Mononuclear cell (primary cell): Measurements from ENCODE around the gene CCND1. TPM values are rescaled to one million over a fixed set of nuclear protein-coding genes. Genes with fewer than 3 reads are reported as not detected.

Experiments
- H3K27me3 ChIP-seq: 2 replicates; pipeline ENCODE4 v1.6.0; 2011; ENCODE audit warnings: low read length, control low read depth; ENCODE audit not compliant: insufficient read depth
- H3K4me1 ChIP-seq: 2 replicates; pipeline ENCODE4 v1.5.1; 2011; ENCODE audit warnings: mild to moderate bottlenecking, low read length, control low read depth; ENCODE audit not compliant: insufficient read depth
- H3K4me3 ChIP-seq: 2 replicates; pipeline ENCODE4 v1.5.1; 2011; ENCODE audit warnings: mild to moderate bottlenecking, low read length, moderate library complexity
- H3K9me3 ChIP-seq: 2 replicates; pipeline ENCODE4 v1.5.1; 2011; ENCODE audit warnings: low read depth, mild to moderate bottlenecking, control low read depth, low read length
- total RNA-seq: library from RNA; depleted of rRNA; stranded (reverse); fragments of >200 nt; gene quantifications from one replicate; pipeline ENCODE4 v1.2.3, GENCODE V29; 2012

CCND1 gene
- total RNA-seq, 1 donor, result 1.3 TPM

GRCh38 chr11:69651834-69652620 is 11.1 kb downstream of the CCND1 start:
- no peak overlapping the region for H3K4me3 ChIP-seq

GRCh38 chr11:69652999-69653398 is 12.0 kb downstream of the CCND1 start:
- no peaks in the 10 kb centered on the region for H3K27me3 ChIP-seq
- H3K9me3 ChIP-seq, result no peaks in the 10 kb centered on the region
- H3K4me3 ChIP-seq, result no peak overlapping the region
- no peaks in the 10 kb centered on the region for H3K4me1 ChIP-seq

More at GRCh38 chr11:69651834-69652620, 11.1 kb downstream of the CCND1 start:
- Histone ChIP-seq H3K4me1 (no peaks in the 10 kb centered on the region), H3K9me3 (no peaks in the 10 kb centered on the region), H3K27me3 (no peaks in the 10 kb centered on the region)

GRCh38 chr11:69653406-69653960 is 12.5 kb downstream of the CCND1 start:
- no peaks in the 10 kb centered on the region for H3K27me3 ChIP-seq
- no peaks in the 10 kb centered on the region for H3K4me1 ChIP-seq
- H3K4me3 ChIP-seq, result no peak overlapping the region
- H3K9me3 ChIP-seq, result no peaks in the 10 kb centered on the region

GRCh38 chr11:69654001-69654659 is 13.2 kb downstream of the CCND1 start:
- Histone ChIP-seq H3K4me3 (no peak overlapping the region), H3K27me3 (no peaks in the 10 kb centered on the region), H3K4me1 (no peaks in the 10 kb centered on the region), H3K9me3 (no peaks in the 10 kb centered on the region)

- Histone ChIP-seq H3K27me3 (no peaks in the 10 kb centered on the region), H3K9me3 (no peaks in the 10 kb centered on the region), H3K4me1 (no peaks in the 10 kb centered on the region), H3K4me3 (no peak overlapping the region)
Measured at GRCh38 chr11:69654660-69655478, 13.9 kb downstream of the CCND1 start.

GRCh38 chr11:69655479-69656428 is 14.8 kb downstream of the CCND1 start:
- Histone ChIP-seq H3K4me1 (no peaks in the 10 kb centered on the region), H3K4me3 (no peak overlapping the region), H3K27me3 (no peaks in the 10 kb centered on the region), H3K9me3 (no peaks in the 10 kb centered on the region)

GRCh38 chr11:69656536-69657455 is 15.8 kb downstream of the CCND1 start:
- Histone ChIP-seq H3K27me3 (no peaks in the 10 kb centered on the region), H3K4me3 (no peak overlapping the region)

GRCh38 chr11:69657456-69657910 is 16.5 kb downstream of the CCND1 start:
- H3K9me3 ChIP-seq, result no peaks in the 10 kb centered on the region
- no peaks in the 10 kb centered on the region for H3K27me3 ChIP-seq
- H3K4me3 ChIP-seq, result no peak overlapping the region
- H3K4me1 ChIP-seq, result no peaks in the 10 kb centered on the region

More at GRCh38 chr11:69656536-69657455, 15.8 kb downstream of the CCND1 start:
- no peaks in the 10 kb centered on the region for H3K4me1 ChIP-seq
- H3K9me3 ChIP-seq, result no peaks in the 10 kb centered on the region

- H3K27me3 ChIP-seq, result no peaks in the 10 kb centered on the region
- no peaks in the 10 kb centered on the region for H3K9me3 ChIP-seq
- no peaks in the 10 kb centered on the region for H3K4me1 ChIP-seq
- no peak overlapping the region for H3K4me3 ChIP-seq
Measured at GRCh38 chr11:69657911-69658625, 17.1 kb downstream of the CCND1 start.

GRCh38 chr11:69658626-69659450 is 17.9 kb downstream of the CCND1 start:
- Histone ChIP-seq H3K4me1 (no peaks in the 10 kb centered on the region), H3K27me3 (no peaks in the 10 kb centered on the region), H3K9me3 (no peaks in the 10 kb centered on the region), H3K4me3 (no peak overlapping the region)

GRCh38 chr11:69659591-69659990 is 18.6 kb downstream of the CCND1 start:
- H3K4me3 ChIP-seq, result no peak overlapping the region

GRCh38 chr11:69660001-69660500 is 19.1 kb downstream of the CCND1 start:
- Histone ChIP-seq H3K4me1 (no peaks in the 10 kb centered on the region), H3K27me3 (no peaks in the 10 kb centered on the region), H3K4me3 (no peak overlapping the region), H3K9me3 (no peaks in the 10 kb centered on the region)

More at GRCh38 chr11:69659591-69659990, 18.6 kb downstream of the CCND1 start:
- Histone ChIP-seq H3K27me3 (no peaks in the 10 kb centered on the region), H3K4me1 (no peaks in the 10 kb centered on the region), H3K9me3 (no peaks in the 10 kb centered on the region)
